Gastroesophageal sphincter (tissue), 3 donors: ENCODE results near the gene TBCD.

Source experiments
- CTCF ChIP-seq, 4 experiments: fragments of 200-600 bp in 2 of 4; fragments of 450-650 bp in 2 of 4; sonication (generic) in 1 of 4; IDR thresholded peaks; one replicate each; pipeline ENCODE4 v1.5.1; 2017 to 2019; ENCODE audit warnings: antibody characterized with exemption in 4 of 4, mild to moderate bottlenecking in 2 of 4, moderate library complexity in 2 of 4
- EP300 ChIP-seq: sonication (generic); formaldehyde crosslinking; IDR thresholded peaks from one replicate; pipeline ENCODE4 v1.6.1; 2017; ENCODE audit warnings: antibody characterized with exemption, mild to moderate bottlenecking
- POLR2A ChIP-seq, 2 donors: fragments of 450-650 bp; IDR thresholded peaks; one replicate each; pipeline ENCODE4 v1.6.1; 2017; ENCODE audit warnings: antibody characterized with exemption in 2 of 2, mild to moderate bottlenecking in 2 of 2, moderate library complexity in 1 of 2
- POLR2AphosphoS5 ChIP-seq: sonication (generic); formaldehyde crosslinking; IDR thresholded peaks from one replicate; pipeline ENCODE4 v1.6.1; 2017; ENCODE audit warnings: antibody characterized with exemption

- TF ChIP-seq CTCF (IDR thresholded peaks at IDR 0.05) = no peak
- no peak for TF ChIP-seq POLR2A (IDR thresholded peaks at IDR 0.05)
- no peak for TF ChIP-seq POLR2AphosphoS5
- no peak for TF ChIP-seq EP300
Measured at GRCh38 chr17:82924214-82924613, 172.3 kb downstream of the TBCD start.
